HEK293T (cell line): ENCODE results near the gene DDAH1.

Source experiments
- ELF4 ChIP-seq: fragments of 450-650 bp; IDR thresholded peaks from 2 replicates; pipeline ENCODE4 v1.6.1; 2017; ENCODE audit warnings: antibody characterized with exemption
- FOXA1 ChIP-seq: fragments of 450-650 bp; IDR thresholded peaks from 2 replicates; pipeline ENCODE4 v1.6.1; 2016; ENCODE audit warnings: mild to moderate bottlenecking
- FOXK2 ChIP-seq: fragments of 450-650 bp; IDR thresholded peaks from 2 replicates; pipeline ENCODE4 v1.6.1; 2016; ENCODE audit warnings: mild to moderate bottlenecking
- FOXM1 ChIP-seq: fragments of 450-650 bp; IDR thresholded peaks from 2 replicates; pipeline ENCODE4 v1.6.1; 2017; ENCODE audit warnings: mild to moderate bottlenecking, borderline replicate concordance
- NFRKB ChIP-seq: fragments of 450-650 bp; IDR thresholded peaks from 2 replicates; pipeline ENCODE4 v1.6.1; 2016; ENCODE audit warnings: mild to moderate bottlenecking, moderate library complexity
- SP1 ChIP-seq: fragments of 450-650 bp; IDR thresholded peaks from 2 replicates; pipeline ENCODE4 v1.6.1; 2017
- TARDBP ChIP-seq: fragments of 450-650 bp; IDR thresholded peaks from 2 replicates; pipeline ENCODE4 v1.6.1; 2016

DNA sequence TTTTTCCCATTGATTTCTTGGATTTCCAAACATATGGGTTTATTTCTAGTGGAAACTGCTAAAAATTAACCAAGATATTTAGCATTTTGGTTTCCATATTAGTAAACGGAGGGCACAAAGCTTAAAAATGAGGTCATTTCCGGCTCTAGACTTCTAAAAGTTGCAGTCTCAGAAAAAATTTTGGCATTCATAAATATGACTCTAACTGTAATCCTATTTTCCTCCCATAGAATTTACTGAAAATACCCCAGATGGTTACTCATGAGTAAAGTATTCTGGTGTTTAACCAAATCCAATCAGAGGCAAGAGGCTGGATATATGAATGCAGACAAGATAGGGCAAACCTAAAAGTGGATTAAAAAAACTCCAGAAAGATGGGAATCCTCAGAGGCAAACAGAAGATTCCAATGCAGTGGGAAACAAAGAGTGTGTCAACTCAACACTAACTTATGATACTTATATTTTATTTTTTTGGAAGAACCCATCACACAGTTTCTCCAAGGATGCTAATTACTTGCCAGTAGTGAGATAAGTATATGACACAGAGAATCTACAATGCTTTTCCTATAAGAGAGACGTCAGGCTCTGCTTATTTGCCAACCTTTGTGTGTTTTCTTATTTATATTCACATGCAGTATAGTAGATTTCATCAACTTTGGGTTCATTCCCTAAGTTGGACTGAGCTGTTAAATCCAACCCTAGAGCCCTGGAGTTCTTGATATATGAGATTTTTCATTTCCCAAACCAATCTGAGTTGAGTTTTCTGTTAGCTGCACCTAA is 98.4 kb downstream of the DDAH1 start:
- no peak for TF ChIP-seq ELF4
- TF ChIP-seq FOXK2, result no peak
- TF ChIP-seq TARDBP, result no peak
- no peak for TF ChIP-seq FOXM1
- TF ChIP-seq SP1, result no peak
- TF ChIP-seq FOXA1, result no peak
- no peak for TF ChIP-seq NFRKB
